WI38 (cell line): ENCODE results near the gene CCNT2.

ENCODE experiments used
- H3K4me3 ChIP-seq: 2 replicates; pipeline ENCODE4 v1.5.1; 2011; ENCODE audit warnings: low read depth, mild to moderate bottlenecking, control low read depth, low read length
- TF ChIP-seq, protein P1 (sequence below): IDR thresholded peaks from 2 replicates; pipeline ENCODE4 v1.5.1; 2012; ENCODE audit warnings: low read depth, mild to moderate bottlenecking, control low read depth, low read length

CCNT2 gene

DNA sequence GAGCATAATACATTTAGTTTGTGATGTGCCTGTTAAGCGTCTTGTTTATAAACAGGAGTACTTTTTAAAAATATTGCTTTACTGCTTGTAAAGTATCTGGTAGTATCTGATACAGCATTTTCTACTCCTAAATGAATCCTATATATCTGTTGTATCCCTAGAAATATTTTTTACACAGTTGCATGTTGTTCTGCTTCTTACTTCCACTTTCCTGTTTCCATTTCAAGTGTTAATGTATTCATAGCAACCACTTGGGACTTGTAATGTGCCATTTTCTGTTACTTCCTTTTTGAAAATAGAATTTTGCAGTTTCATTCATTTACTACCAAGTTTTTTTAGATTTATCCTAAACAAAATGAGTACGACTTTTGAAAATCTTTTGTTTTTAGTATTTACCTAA, 24.9 kb downstream of the CCNT2 start:
- TF ChIP-seq, protein P1, sequence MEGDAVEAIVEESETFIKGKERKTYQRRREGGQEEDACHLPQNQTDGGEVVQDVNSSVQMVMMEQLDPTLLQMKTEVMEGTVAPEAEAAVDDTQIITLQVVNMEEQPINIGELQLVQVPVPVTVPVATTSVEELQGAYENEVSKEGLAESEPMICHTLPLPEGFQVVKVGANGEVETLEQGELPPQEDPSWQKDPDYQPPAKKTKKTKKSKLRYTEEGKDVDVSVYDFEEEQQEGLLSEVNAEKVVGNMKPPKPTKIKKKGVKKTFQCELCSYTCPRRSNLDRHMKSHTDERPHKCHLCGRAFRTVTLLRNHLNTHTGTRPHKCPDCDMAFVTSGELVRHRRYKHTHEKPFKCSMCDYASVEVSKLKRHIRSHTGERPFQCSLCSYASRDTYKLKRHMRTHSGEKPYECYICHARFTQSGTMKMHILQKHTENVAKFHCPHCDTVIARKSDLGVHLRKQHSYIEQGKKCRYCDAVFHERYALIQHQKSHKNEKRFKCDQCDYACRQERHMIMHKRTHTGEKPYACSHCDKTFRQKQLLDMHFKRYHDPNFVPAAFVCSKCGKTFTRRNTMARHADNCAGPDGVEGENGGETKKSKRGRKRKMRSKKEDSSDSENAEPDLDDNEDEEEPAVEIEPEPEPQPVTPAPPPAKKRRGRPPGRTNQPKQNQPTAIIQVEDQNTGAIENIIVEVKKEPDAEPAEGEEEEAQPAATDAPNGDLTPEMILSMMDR: no peak
- H3K4me3 ChIP-seq: no peak overlapping the region

GRCh38 chr2:134944975-134945374, 26.4 kb downstream of the CCNT2 start:
- H3K4me3 ChIP-seq: no peak overlapping the region
- TF ChIP-seq, protein P1: no peak

DNA sequence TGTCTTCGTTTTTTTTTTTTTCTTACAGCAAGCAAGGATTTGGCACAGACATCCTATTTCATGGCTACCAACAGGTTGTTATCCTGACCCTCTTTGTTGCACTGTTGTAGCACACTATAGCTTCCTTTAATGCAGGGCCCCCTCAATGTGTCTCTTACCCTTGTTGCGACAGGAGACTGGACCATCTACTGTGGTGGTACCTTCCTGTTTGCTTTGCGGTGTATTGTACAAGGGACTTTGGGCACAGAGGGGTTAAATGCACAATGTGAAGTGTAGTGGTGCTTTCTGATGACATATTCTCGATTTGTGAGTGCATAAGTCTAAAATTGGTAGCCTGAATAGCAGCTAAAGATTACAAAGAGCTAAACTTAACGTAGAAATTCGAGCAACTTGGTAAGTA, 27.5 kb downstream of the CCNT2 start:
- no peak overlapping the region for H3K4me3 ChIP-seq
- TF ChIP-seq, protein P1: no peak

DNA sequence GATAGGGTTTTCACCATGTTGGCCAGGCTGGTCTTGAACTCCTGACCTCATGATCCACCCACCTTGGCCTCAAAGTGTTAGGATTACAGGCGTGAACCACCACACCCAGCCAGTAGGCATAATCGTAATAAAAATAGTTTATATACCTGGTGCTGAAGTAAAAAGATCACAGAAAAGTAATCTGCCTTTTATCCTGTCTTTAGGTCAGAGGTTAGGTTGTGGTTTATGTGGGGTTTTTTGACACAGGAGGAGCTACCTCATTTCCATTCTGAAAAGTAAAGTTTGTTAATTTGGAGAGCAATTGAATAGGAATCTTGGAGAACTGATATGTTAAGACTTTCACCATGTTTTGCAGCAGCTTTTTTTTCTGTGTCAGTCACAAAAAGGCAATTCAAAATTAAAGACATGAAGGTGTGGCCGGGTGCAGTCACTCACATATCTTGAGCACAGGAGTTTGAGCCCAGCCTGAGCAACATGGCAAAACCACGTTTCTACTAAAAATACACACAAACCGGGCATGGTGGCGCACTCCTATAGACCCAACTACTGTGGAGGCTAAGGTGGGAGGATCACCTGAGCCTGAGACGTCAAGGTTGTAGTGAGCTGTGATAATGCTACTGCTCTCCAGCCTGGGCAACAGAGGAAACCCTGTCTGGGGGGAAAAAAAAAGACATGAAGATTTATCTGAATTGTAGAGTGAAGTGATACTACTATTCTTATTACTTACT, 31.5 kb downstream of the CCNT2 start:
- H3K4me3 ChIP-seq: no peak overlapping the region
- TF ChIP-seq, protein P1: no peak

DNA sequence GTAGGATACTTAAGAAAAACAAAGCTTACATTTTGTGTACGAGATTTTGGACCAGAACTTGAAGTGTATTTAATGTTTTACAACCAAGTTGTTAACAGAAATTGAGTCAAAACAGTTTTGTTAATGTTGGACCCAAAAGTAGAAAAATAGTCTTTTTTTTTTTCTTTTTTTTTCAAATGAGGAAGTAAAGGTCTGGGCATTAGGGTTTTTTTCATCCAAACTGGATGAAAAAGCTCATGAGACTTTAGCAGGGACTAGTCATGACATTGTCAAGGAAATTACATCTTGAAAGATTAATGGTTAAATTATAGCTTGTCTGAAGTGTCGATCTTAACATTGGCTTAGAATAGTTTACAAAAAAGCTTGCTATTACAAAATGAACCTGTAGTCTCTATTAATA, 32.3 kb downstream of the CCNT2 start:
- TF ChIP-seq, protein P1: no peak
- no peak overlapping the region for H3K4me3 ChIP-seq

- TF ChIP-seq, protein P1: no peak
- H3K4me3 ChIP-seq: no peak overlapping the region
Observed at GRCh38 chr2:134952608-134953007, 34.0 kb downstream of the CCNT2 start.

DNA sequence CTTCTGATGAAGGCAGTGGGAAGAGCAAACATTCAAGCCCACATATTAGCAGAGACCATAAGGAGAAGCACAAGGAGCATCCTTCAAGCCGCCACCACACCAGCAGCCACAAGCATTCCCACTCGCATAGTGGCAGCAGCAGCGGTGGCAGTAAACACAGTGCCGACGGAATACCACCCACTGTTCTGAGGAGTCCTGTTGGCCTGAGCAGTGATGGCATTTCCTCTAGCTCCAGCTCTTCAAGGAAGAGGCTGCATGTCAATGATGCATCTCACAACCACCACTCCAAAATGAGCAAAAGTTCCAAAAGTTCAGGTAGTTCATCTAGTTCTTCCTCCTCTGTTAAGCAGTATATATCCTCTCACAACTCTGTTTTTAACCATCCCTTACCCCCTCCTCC, 35.4 kb downstream of the CCNT2 start:
- TF ChIP-seq, protein P1: no peak
- no peak overlapping the region for H3K4me3 ChIP-seq
